GM23248 (cell line): ENCODE data around the gene ACVRL1. TPM values are rescaled to one million over a fixed set of nuclear protein-coding genes. Genes with fewer than 3 reads are reported as not detected.

Source experiments
- DNase-seq: peaks from one replicate; pipeline ENCODE4 v3.0.0-alpha.2; 2015
- H2AFZ ChIP-seq: fragments of 200-600 bp; sonication (generic); 2 replicates; pipeline ENCODE4 v1.6.1; 2016; ENCODE audit warnings: antibody characterized with exemption
- H3F3A ChIP-seq: fragments of 200-600 bp; sonication (generic); 2 replicates; pipeline ENCODE4 v1.6.1; 2016; ENCODE audit warnings: mild to moderate bottlenecking, antibody characterized with exemption, mixed run types; ENCODE audit not compliant: insufficient read depth
- H3K27ac ChIP-seq: fragments of 200-600 bp; sonication (generic); 2 replicates; pipeline ENCODE4 v1.5.1; 2016; ENCODE audit warnings: mild to moderate bottlenecking
- H3K27me3 ChIP-seq: fragments of 200-600 bp; sonication (generic); replicated peaks from 2 replicates; pipeline ENCODE4 v1.6.1; 2016; ENCODE audit warnings: mild to moderate bottlenecking; ENCODE audit not compliant: insufficient read depth
- H3K36me3 ChIP-seq: fragments of 200-600 bp; sonication (generic); 2 replicates; pipeline ENCODE4 v1.6.1; 2016; ENCODE audit warnings: low read depth, mild to moderate bottlenecking
- H3K4me1 ChIP-seq: fragments of 200-600 bp; sonication (generic); 2 replicates; pipeline ENCODE4 v1.6.1; 2016; ENCODE audit warnings: mild to moderate bottlenecking; ENCODE audit not compliant: insufficient read depth
- H3K4me2 ChIP-seq: fragments of 200-600 bp; sonication (generic); one replicate; pipeline ENCODE4 v1.6.1; 2016; ENCODE audit warnings: mild to moderate bottlenecking; ENCODE audit not compliant: unreplicated experiment
- H3K4me3 ChIP-seq: fragments of 200-600 bp; sonication (generic); 2 replicates; pipeline ENCODE4 v1.5.1; 2016; ENCODE audit warnings: mild to moderate bottlenecking
- H3K79me2 ChIP-seq: fragments of 200-600 bp; sonication (generic); 2 replicates; pipeline ENCODE4 v1.6.1; 2016; ENCODE audit warnings: mild to moderate bottlenecking; ENCODE audit not compliant: insufficient read depth
- H3K9ac ChIP-seq: fragments of 200-600 bp; sonication (generic); 2 replicates; pipeline ENCODE4 v1.6.1; 2016; ENCODE audit warnings: mild to moderate bottlenecking
- H3K9me2 ChIP-seq: fragments of 200-600 bp; sonication (generic); 2 replicates; pipeline ENCODE4 v1.6.1; 2016; ENCODE audit warnings: mixed run types, mild to moderate bottlenecking, moderate library complexity; ENCODE audit not compliant: insufficient read depth
- H3K9me3 ChIP-seq: fragments of 200-600 bp; sonication (generic); one replicate; pipeline ENCODE4 v1.6.1; 2017; ENCODE audit warnings: low read depth
- H4K20me1 ChIP-seq: fragments of 200-600 bp; sonication (generic); 2 replicates; pipeline ENCODE4 v1.6.0; 2016; ENCODE audit not compliant: insufficient read depth
- EZH2 ChIP-seq: fragments of 200-600 bp; sonication (generic); IDR thresholded peaks from 2 replicates; pipeline ENCODE4 v1.6.1; 2018; ENCODE audit warnings: antibody characterized with exemption, mild to moderate bottlenecking; ENCODE audit not compliant: insufficient read depth, poor library complexity, severe bottlenecking
- EZH2phosphoT487 ChIP-seq: fragments of 200-600 bp; sonication (generic); IDR thresholded peaks from 2 replicates; pipeline ENCODE4 v1.6.1; 2018; ENCODE audit warnings: antibody characterized with exemption, moderate library complexity, mild to moderate bottlenecking, low read depth; ENCODE audit not compliant: insufficient read depth
- WGBS, 2 experiments: methylation state at CpG; one replicate each; pipeline ENCODE4 v1.1.6; 2015 to 2017; ENCODE audit warnings: low lambda C conversion rate in 2 of 2, low coverage in 1 of 2; ENCODE audit errors: missing lambda C conversion rate in 2 of 2; 5-methylcytosine and 5-hydroxymethylcytosine counted together
- in situ Hi-C: fragments of 300-500 bp; cut with MboI; formaldehyde crosslinking; loops from 2 replicates; pipeline ENCODE4 v1.15.0; 2020
- polyA plus RNA-seq: library from polyadenylated mRNA; unstranded; fragments of >200 nt; fragmentation: Nextera tagmentation; extraction: Ambion mirVana; gene quantifications from 2 replicates; pipeline ENCODE4 v1.2.1, GENCODE V29; 2016
- total RNA-seq: library from RNA; depleted of rRNA; stranded (reverse); fragments of >200 nt; shearing (Covaris generic); gene quantifications from 2 replicates; pipeline ENCODE4 v1.2.3, GENCODE V29; 2014

The ACVRL1 gene
- total and polyA plus RNA-seq, 2 experiments from 2014 or later = 19.1 to 114 TPM

GRCh38 chr12:51898506-51898905, 8.8 kb upstream of the ACVRL1 start:
- WGBS, 2 experiments = 77 to 85% methylated on average over 2 of the region's 2 CpGs
- Histone ChIP-seq H3F3A (no peaks in the 10 kb centered on the region), H2AFZ (peak overlapping the region; percentile 46; the same call in 1 of the 2 replicates), H4K20me1 (no peaks in the 10 kb centered on the region), H3K9me2 (no peaks in the 10 kb centered on the region), H3K79me2 (no peaks in the 10 kb centered on the region), H3K4me2 (peak overlapping the region; percentile 1), H3K9me3 (no peaks in the 10 kb centered on the region), H3K27me3 (no peaks in the 10 kb centered on the region), H3K9ac (no peak overlapping the region), H3K4me3 (no peak overlapping the region), H3K27ac (peak overlapping the region; percentile 32; the same call in 1 of the 2 replicates), H3K4me1 (peaks cover 23% of the 10 kb centered on the region), H3K36me3 (no peaks in the 10 kb centered on the region)
- TF ChIP-seq EZH2 = no peak
- no peak for TF ChIP-seq EZH2phosphoT487
- in situ Hi-C loops = no loop called here
- DNase-seq = no peak

- WGBS, 2 experiments = 42 to 47% methylated on average over 9 of the region's 9 CpGs
- in situ Hi-C loops = no loop called here
Measured at GRCh38 chr12:51898937-51899336, 8.4 kb upstream of the ACVRL1 start.

GRCh38 chr12:51900323-51900889, 6.9 kb upstream of the ACVRL1 start:
- Histone ChIP-seq H3K27ac (no peak overlapping the region), H3K4me2 (no peak overlapping the region), H4K20me1 (no peaks in the 10 kb centered on the region), H3K9ac (no peak overlapping the region), H3K9me3 (no peaks in the 10 kb centered on the region), H3K27me3 (no peaks in the 10 kb centered on the region), H3K79me2 (no peaks in the 10 kb centered on the region), H3K9me2 (no peaks in the 10 kb centered on the region), H3K4me1 (peaks cover 35% of the 10 kb centered on the region), H3K4me3 (no peak overlapping the region), H2AFZ (no peak overlapping the region), H3K36me3 (no peaks in the 10 kb centered on the region), H3F3A (peaks cover 15% of the 10 kb centered on the region)
- TF ChIP-seq EZH2phosphoT487 (no peak), EZH2 (no peak)
- WGBS, 2 experiments = 97% methylated on average over 36 to 43 of the region's 43 CpGs
- no peak for DNase-seq
- in situ Hi-C loops = no loop called here

More at GRCh38 chr12:51898937-51899336, 8.4 kb upstream of the ACVRL1 start:
- no peak for TF ChIP-seq EZH2
- H3F3A ChIP-seq = peaks cover 2% of the 10 kb centered on the region
- H3K79me2 ChIP-seq = no peaks in the 10 kb centered on the region
- no peaks in the 10 kb centered on the region for H4K20me1 ChIP-seq
- no peak overlapping the region for H3K4me3 ChIP-seq
- no peak overlapping the region for H3K9ac ChIP-seq
- H3K9me2 ChIP-seq = no peaks in the 10 kb centered on the region
- H3K4me2 ChIP-seq = peak overlapping the region; percentile 18
- peaks cover 24% of the 10 kb centered on the region for H3K4me1 ChIP-seq
- DNase-seq = peak; percentile 89
- peak overlapping the region; percentile 46 for H2AFZ ChIP-seq
- H3K27ac ChIP-seq = peak overlapping the region; percentile 40
- no peaks in the 10 kb centered on the region for H3K36me3 ChIP-seq
- no peaks in the 10 kb centered on the region for H3K27me3 ChIP-seq
- no peaks in the 10 kb centered on the region for H3K9me3 ChIP-seq

GRCh38 chr12:51901121-51901817, 6.0 kb upstream of the ACVRL1 start:
- Histone ChIP-seq H3K9me2 (no peaks in the 10 kb centered on the region), H3K4me1 (peaks cover 41% of the 10 kb centered on the region), H2AFZ (no peak overlapping the region), H3K27me3 (no peaks in the 10 kb centered on the region), H3K27ac (no peak overlapping the region), H3K4me3 (no peak overlapping the region), H3K36me3 (no peaks in the 10 kb centered on the region), H3K9me3 (no peaks in the 10 kb centered on the region), H3F3A (peaks cover 22% of the 10 kb centered on the region), H3K79me2 (no peaks in the 10 kb centered on the region), H3K9ac (no peak overlapping the region), H3K4me2 (no peak overlapping the region), H4K20me1 (no peaks in the 10 kb centered on the region)
- 91 to 93% methylated on average over 14 of the region's 14 CpGs for WGBS, 2 experiments
- TF ChIP-seq EZH2phosphoT487 (no peak), EZH2 (no peak)
- in situ Hi-C loops = no loop called here
- DNase-seq = no peak
